Parathyroid adenoma (tissue), 2 donors: ENCODE results near the gene CELA2B.
"Not testable (repeated sequence)": the region's sequence is repeated elsewhere in the genome, so short reads cannot be mapped to it uniquely, and the experiment has no call there.

Source experiments
- H2AFZ ChIP-seq: fragments of 300-600 bp; sonication (generic); one replicate; pipeline ENCODE4 v1.7.0; 2017; ENCODE audit warnings: antibody characterized with exemption, mild to moderate bottlenecking
- H3K27ac ChIP-seq: fragments of 300-600 bp; sonication (generic); one replicate; pipeline ENCODE4 v1.7.0; 2017
- H3K27me3 ChIP-seq: fragments of 300-600 bp; sonication (generic); one replicate; pipeline ENCODE4 v1.7.0; 2017; ENCODE audit warnings: low read length; ENCODE audit not compliant: control insufficient read depth, insufficient read depth
- H3K36me3 ChIP-seq: fragments of 300-600 bp; sonication (generic); one replicate; pipeline ENCODE4 v1.7.0; 2017; ENCODE audit warnings: low read length; ENCODE audit not compliant: control insufficient read depth, insufficient read depth
- H3K4me1 ChIP-seq: fragments of 300-600 bp; sonication (generic); one replicate; pipeline ENCODE4 v1.7.0; 2017; ENCODE audit warnings: control low read depth
- H3K4me2 ChIP-seq: fragments of 300-600 bp; sonication (generic); one replicate; pipeline ENCODE4 v1.7.0; 2017; ENCODE audit warnings: low read length
- H3K4me3 ChIP-seq: fragments of 300-600 bp; sonication (generic); one replicate; pipeline ENCODE4 v1.7.0; 2017; ENCODE audit warnings: low read depth, low read length
- H3K79me2 ChIP-seq: fragments of 300-600 bp; sonication (generic); one replicate; pipeline ENCODE4 v1.7.0; 2017; ENCODE audit warnings: control low read depth
- H3K9ac ChIP-seq: fragments of 300-600 bp; sonication (generic); one replicate; pipeline ENCODE4 v1.7.0; 2017; ENCODE audit warnings: mild to moderate bottlenecking
- H3K9me3 ChIP-seq: fragments of 300-600 bp; sonication (generic); one replicate; pipeline ENCODE4 v1.7.0; 2017; ENCODE audit warnings: low read length; ENCODE audit not compliant: control insufficient read depth
- TF ChIP-seq, protein P1 (sequence below): fragments of 300-600 bp; sonication (generic); IDR thresholded peaks from one replicate; pipeline ENCODE4 v1.7.0; 2017; ENCODE audit warnings: antibody characterized with exemption, mild to moderate bottlenecking
- donor health status: primary hyperparathyroidism.

The CELA2B gene

DNA sequence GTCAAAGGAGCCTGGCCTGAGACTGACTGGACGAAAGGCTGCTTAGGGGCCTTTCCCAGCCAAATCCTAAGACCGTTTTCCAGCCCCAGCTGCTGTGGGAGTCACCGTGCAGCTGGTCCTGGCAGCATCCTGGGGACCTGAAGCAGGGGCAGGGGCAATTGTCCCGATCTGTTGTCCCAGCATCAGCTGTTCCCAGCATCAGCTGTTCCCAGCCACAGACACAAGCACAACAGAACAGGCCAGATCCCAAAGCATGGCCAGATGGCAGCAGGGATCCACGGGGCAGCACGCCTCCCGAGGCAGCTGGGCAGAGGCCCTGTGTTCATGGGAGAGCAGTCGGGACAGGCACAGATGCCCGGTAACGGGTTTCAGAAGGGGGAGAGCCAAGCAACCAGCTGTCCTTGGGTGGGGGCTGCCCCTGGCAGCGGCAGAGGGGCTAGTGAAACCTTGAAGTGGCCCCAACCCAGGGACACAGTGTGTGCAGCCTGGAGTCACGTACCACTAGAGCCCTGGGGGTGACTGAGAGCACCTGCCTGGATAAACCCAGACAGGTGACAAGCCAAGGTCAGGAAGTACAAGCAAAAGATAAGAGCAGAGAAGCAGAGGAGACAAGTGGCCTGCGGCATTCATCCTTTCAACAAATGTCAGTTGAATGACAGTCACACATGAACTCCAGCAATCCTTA is 13.3 kb downstream of the CELA2B start:
- H3K9ac ChIP-seq, result no peak overlapping the region
- no peak overlapping the region for H3K4me2 ChIP-seq
- TF ChIP-seq, protein P1, sequence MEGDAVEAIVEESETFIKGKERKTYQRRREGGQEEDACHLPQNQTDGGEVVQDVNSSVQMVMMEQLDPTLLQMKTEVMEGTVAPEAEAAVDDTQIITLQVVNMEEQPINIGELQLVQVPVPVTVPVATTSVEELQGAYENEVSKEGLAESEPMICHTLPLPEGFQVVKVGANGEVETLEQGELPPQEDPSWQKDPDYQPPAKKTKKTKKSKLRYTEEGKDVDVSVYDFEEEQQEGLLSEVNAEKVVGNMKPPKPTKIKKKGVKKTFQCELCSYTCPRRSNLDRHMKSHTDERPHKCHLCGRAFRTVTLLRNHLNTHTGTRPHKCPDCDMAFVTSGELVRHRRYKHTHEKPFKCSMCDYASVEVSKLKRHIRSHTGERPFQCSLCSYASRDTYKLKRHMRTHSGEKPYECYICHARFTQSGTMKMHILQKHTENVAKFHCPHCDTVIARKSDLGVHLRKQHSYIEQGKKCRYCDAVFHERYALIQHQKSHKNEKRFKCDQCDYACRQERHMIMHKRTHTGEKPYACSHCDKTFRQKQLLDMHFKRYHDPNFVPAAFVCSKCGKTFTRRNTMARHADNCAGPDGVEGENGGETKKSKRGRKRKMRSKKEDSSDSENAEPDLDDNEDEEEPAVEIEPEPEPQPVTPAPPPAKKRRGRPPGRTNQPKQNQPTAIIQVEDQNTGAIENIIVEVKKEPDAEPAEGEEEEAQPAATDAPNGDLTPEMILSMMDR, result no peak
- H3K79me2 ChIP-seq, result no peaks in the 10 kb centered on the region
- no peak overlapping the region for H3K4me3 ChIP-seq
- H3K36me3 ChIP-seq, result no peaks in the 10 kb centered on the region
- no peaks in the 10 kb centered on the region for H3K9me3 ChIP-seq
- no peak overlapping the region for H2AFZ ChIP-seq
- H3K4me1 ChIP-seq, result no peaks in the 10 kb centered on the region
- no peaks in the 10 kb centered on the region for H3K27me3 ChIP-seq
- no peak overlapping the region for H3K27ac ChIP-seq

DNA sequence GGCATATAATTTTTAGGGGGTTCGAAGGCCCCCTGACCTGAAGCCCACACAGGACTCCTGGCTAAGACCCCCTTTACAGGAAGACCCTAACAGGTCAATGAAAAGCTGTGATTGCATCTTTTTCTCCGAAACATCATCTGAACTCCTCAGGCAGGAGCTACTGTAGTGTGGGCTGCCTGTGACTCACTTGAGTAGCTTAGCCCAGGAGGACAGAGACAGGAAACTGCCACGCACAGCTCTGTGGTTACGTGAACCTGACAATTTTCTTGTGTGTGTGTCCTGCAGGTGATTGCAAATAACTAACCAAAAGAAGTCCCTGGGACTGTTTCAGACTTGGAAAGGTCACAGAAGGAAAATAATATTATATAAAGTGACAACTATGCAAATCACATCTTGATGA is 15.1 kb downstream of the CELA2B start:
- H3K9ac ChIP-seq, H3K9me3 ChIP-seq, H3K27me3 ChIP-seq, H2AFZ ChIP-seq, H3K79me2 ChIP-seq, H3K36me3 ChIP-seq, H3K4me1 ChIP-seq, H3K27ac ChIP-seq, H3K4me3 ChIP-seq, H3K4me2 ChIP-seq: not testable (repeated sequence)

DNA sequence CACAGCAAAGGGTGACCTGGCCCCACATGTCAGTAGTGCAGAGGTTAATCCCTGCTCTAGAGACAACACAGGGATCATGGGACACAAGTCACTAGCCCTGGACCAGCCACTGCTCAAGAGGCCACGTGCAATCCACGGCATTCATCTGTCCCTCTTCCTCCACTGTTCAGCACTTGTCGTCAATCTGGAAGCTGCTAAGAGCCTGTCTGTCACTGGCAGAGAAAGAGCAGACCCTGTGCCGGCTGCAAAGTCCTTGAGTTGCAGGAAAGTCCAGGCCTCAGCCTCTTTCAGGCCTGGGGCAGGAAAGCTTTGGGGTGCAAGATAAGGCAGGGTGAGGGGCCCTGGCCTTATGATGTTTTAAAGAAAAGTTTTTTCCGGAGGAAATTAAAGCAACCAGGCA is 16.7 kb downstream of the CELA2B start:
- Histone ChIP-seq H3K9ac (no peak overlapping the region), H3K4me3 (no peak overlapping the region), H3K4me1 (no peaks in the 10 kb centered on the region), H3K27me3 (no peaks in the 10 kb centered on the region), H3K27ac (no peak overlapping the region), H2AFZ (no peak overlapping the region), H3K36me3 (no peaks in the 10 kb centered on the region), H3K9me3 (no peaks in the 10 kb centered on the region), H3K4me2 (no peak overlapping the region), H3K79me2 (no peaks in the 10 kb centered on the region)
- TF ChIP-seq, protein P1, result no peak

DNA sequence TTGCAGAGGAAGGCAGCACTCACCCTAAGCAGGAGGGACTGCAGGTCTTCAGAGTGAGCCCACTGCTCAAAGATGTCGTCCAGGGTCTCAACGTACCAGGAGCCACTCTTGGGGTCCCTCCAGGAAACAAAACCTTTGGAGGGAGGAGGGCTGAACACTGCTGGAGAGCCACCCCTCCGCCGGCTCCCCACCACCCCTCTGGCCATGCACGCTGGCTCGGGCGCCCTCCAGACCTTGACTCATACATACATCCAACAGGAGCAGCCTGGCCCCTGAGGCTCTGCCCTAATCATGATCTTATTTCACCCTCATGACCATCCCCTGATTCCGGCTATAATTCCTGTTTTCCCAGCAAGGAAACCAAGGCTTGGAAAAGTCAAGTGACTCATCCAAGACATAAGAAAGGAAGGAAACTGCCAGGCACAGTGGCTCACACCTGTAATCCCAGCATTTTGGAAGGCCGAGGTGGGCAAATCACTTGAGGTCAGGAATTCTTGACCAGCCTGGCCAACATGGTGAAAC is 18.0 kb downstream of the CELA2B start:
- no peak overlapping the region for H3K4me2 ChIP-seq
- TF ChIP-seq, protein P1, result no peak
- no peaks in the 10 kb centered on the region for H3K36me3 ChIP-seq
- no peaks in the 10 kb centered on the region for H3K9me3 ChIP-seq
- H3K9ac ChIP-seq, result no peak overlapping the region
- no peak overlapping the region for H2AFZ ChIP-seq
- H3K4me3 ChIP-seq, result no peak overlapping the region
- no peak overlapping the region for H3K27ac ChIP-seq
- H3K27me3 ChIP-seq, result no peaks in the 10 kb centered on the region
- no peaks in the 10 kb centered on the region for H3K79me2 ChIP-seq
- no peaks in the 10 kb centered on the region for H3K4me1 ChIP-seq

DNA sequence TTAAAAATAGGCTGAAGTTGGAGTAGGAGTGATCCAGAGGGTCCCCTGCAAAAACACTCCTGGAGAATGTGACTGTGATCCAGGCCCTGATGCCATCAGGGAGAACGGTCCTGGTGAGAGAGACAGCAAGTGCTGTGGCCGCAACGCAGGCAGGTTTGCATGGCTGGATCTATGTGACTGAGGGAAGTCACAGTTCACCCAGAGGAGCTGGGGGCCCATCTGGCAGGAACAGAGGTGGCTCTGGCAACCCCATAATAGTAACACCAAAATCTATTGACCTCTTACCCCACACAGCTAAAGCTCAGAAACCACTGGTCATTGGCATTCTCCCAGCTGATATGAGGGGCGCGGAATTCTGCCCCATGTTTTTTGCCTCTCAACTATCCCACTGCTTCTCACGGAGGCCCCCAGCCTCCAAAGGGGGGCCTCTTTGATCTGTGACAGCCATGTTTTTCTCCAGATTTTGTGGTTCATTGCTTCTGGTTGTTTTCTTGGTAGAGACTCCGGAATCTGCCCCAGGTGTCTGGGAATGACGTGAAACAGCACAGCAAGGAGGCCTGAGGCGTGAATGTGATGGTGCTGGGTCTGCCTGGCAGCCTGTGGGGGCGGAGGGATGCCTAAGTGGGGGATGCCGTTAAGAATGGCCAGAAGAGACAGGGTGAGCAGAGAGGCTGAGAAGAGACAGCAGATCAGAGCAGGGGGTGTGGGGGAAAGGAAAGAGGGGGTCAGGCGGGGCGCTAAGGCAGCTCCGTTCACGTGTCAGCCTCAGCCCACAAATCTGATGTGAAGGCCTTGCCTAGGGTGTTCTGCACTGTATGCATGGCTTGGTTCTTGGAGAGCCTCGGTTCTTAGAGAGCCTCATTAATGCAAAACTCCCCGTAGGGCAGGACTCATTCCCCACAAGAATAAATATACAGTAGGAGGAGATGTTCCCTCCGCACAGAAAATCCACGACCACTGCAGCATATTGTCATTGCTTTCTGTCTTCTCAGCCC is 24.6 kb downstream of the CELA2B start:
- H3K36me3 ChIP-seq, result no peaks in the 10 kb centered on the region
- no peak overlapping the region for H2AFZ ChIP-seq
- H3K4me3 ChIP-seq, result no peak overlapping the region
- no peak overlapping the region for H3K4me2 ChIP-seq
- H3K4me1 ChIP-seq, result no peaks in the 10 kb centered on the region
- no peaks in the 10 kb centered on the region for H3K27me3 ChIP-seq
- TF ChIP-seq, protein P1, result no peak
- no peak overlapping the region for H3K9ac ChIP-seq
- no peaks in the 10 kb centered on the region for H3K9me3 ChIP-seq
- H3K27ac ChIP-seq, result no peak overlapping the region
- H3K79me2 ChIP-seq, result no peaks in the 10 kb centered on the region
